ENCODE measurements around the gene ZNF546.

DNA sequence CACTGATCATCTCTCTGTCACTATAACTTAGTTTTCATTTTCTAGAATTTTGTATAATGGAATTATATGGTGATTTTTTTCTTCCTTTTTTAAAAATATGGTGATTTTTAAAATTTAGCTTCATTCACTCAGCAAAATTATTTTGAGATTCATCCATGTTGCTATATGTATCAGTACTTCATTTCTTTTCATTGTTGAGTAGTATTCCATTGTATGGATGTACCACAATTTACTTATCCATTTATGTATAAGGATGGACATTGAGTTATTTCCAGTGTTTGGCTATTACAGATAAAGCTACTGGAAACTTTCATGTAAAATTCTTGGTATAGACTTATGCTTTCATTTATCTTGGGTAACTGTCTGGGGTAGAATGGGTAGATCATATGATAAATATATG lies 12.8 kb downstream of the ZNF546 start:
- TF ChIP-seq EP300 (IDR thresholded peaks at IDR 0.05) (no peak), POLR2A (IDR thresholded peaks at IDR 0.05) (no peak)

Data from tibial nerve (tissue), 3 donors.